Upper lobe of right lung (tissue), 1 donor: ENCODE results near the gene PTPRA. TPM values are rescaled to one million over a fixed set of nuclear protein-coding genes. Genes with fewer than 3 reads are reported as not detected.

Experiments
- ATAC-seq: fragments of 200-7000 bp; cut with Tn5 transposase; one replicate; pipeline ENCODE4 v1.9.1; 2020; ENCODE audit warnings: mild to moderate bottlenecking, moderate library complexity
- DNase-seq: peaks from one replicate; pipeline ENCODE4 v3.0.0-alpha.2; 2020
- H3K27ac ChIP-seq: fragments of 200-600 bp; one replicate; pipeline ENCODE4 v1.8.0; 2022
- H3K27me3 ChIP-seq: fragments of 200-600 bp; one replicate; pipeline ENCODE4 v1.8.0; 2022; ENCODE audit warnings: mild to moderate bottlenecking
- H3K36me3 ChIP-seq: fragments of 200-600 bp; one replicate; pipeline ENCODE4 v1.8.0; 2022
- H3K4me1 ChIP-seq: fragments of 200-600 bp; one replicate; pipeline ENCODE4 v1.8.0; 2022
- H3K4me3 ChIP-seq: fragments of 200-600 bp; one replicate; pipeline ENCODE4 v1.8.0; 2022; ENCODE audit warnings: mild to moderate bottlenecking
- H3K9me3 ChIP-seq: fragments of 200-600 bp; one replicate; pipeline ENCODE4 v1.8.0; 2022
- intact Hi-C: fragments of 100-400 bp; cut with DNase I; formaldehyde crosslinking; loops from one replicate; pipeline ENCODE4 v1.11.0; 2022
- total RNA-seq: library from RNA; stranded (reverse); fragmentation: NEBNext Ultra II Directional; extraction: Animal tissue kit (Norgen Biotek cat#: 25700); gene quantifications from one replicate; pipeline ENCODE4 v1.2.1, GENCODE V29; 2021
- TF ChIP-seq, protein P1 (sequence below): fragments of 200-600 bp; IDR thresholded peaks from one replicate; pipeline ENCODE4 v1.8.0; 2022; ENCODE audit warnings: antibody characterized with exemption
- donor health status: DM: no; HTN: yes; CAD: no; lungs with severe emphysema.

The PTPRA gene
- total RNA-seq, 1 donor from 2014 or later, result 69.6 TPM

- no peaks in the 10 kb centered on the region for H3K36me3 ChIP-seq
- H3K27ac ChIP-seq, result no peak overlapping the region
- intact Hi-C loops, result no loop called here
- peaks cover 31% of the 10 kb centered on the region for H3K27me3 ChIP-seq
- H3K4me3 ChIP-seq, result no peak overlapping the region
- TF ChIP-seq, protein P1, sequence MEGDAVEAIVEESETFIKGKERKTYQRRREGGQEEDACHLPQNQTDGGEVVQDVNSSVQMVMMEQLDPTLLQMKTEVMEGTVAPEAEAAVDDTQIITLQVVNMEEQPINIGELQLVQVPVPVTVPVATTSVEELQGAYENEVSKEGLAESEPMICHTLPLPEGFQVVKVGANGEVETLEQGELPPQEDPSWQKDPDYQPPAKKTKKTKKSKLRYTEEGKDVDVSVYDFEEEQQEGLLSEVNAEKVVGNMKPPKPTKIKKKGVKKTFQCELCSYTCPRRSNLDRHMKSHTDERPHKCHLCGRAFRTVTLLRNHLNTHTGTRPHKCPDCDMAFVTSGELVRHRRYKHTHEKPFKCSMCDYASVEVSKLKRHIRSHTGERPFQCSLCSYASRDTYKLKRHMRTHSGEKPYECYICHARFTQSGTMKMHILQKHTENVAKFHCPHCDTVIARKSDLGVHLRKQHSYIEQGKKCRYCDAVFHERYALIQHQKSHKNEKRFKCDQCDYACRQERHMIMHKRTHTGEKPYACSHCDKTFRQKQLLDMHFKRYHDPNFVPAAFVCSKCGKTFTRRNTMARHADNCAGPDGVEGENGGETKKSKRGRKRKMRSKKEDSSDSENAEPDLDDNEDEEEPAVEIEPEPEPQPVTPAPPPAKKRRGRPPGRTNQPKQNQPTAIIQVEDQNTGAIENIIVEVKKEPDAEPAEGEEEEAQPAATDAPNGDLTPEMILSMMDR, result no peak
- no peaks in the 10 kb centered on the region for H3K9me3 ChIP-seq
- no peak for DNase-seq
- H3K4me1 ChIP-seq, result peaks cover 11% of the 10 kb centered on the region
- peak; percentile 13 for ATAC-seq
Observed at GRCh38 chr20:3080939-3081388, 207.7 kb downstream of the PTPRA start.

GRCh38 chr20:3081641-3082040, 208.4 kb downstream of the PTPRA start:
- peaks cover 11% of the 10 kb centered on the region for H3K4me1 ChIP-seq
- no peaks in the 10 kb centered on the region for H3K9me3 ChIP-seq
- H3K36me3 ChIP-seq, result no peaks in the 10 kb centered on the region
- intact Hi-C loops, result no loop called here
- ATAC-seq (no peak), DNase-seq (no peak)
- no peak overlapping the region for H3K27ac ChIP-seq
- peaks cover 31% of the 10 kb centered on the region for H3K27me3 ChIP-seq
- H3K4me3 ChIP-seq, result no peak overlapping the region
- TF ChIP-seq, protein P1, result no peak

- Histone ChIP-seq H3K4me3 (no peak overlapping the region), H3K36me3 (no peaks in the 10 kb centered on the region), H3K27me3 (peaks cover 31% of the 10 kb centered on the region), H3K27ac (no peak overlapping the region), H3K4me1 (peaks cover 11% of the 10 kb centered on the region), H3K9me3 (no peaks in the 10 kb centered on the region)
- TF ChIP-seq, protein P1, result no peak
- ATAC-seq, result peak; percentile 37
- no peak for DNase-seq
- intact Hi-C loops, result no loop called here
Observed at GRCh38 chr20:3082306-3082951, 209.1 kb downstream of the PTPRA start.

DNA sequence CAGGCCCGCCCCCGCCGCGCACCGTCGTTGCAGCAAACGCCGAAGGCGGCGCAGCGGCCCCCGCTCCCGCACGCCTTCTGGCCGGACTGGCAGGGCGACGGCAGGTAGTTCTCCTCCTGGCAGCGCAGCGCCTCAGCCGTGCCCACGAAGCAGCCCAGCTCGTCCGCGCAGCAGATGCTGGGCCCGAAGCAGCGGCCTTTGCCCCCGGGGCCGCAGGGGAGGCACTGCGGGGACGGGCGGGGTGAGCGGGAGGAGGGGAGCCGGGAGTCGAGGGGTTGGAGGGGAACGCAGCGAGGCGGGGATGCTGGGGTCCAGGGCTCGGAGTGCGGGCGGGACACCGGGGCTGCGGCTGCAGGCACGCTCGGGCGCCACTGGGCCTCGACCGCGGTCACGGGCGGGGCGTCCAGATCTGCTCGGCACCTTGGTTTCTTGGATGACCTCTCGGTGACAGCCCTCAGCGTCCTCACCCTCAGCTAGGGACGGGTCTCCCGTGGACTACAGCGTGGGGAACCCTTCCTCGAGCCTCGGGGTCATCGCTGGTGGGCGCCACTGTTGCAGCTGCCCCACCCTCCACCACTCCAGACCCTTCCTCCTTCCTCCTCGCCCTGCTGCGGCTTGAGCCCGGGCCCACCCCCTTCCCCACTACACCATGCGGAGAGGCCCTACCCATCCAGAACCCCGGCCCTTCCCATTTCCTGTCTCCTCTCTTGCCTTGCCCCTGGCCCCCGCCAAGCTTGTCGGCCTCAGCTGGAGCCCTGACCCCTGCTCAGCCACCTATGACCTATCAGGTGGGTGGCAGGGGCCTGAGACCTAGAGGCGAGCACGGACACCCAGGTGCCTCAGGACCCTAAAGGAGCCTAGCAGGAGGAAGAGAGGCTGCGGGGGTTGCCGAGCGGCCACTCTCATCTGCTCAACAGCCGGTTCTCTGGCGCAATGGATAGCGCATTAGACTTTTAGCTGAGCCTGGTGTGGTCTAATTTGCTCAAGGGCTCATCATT, 210.0 kb downstream of the PTPRA start:
- Histone ChIP-seq H3K9me3 (no peaks in the 10 kb centered on the region), H3K4me1 (peaks cover 11% of the 10 kb centered on the region), H3K36me3 (no peaks in the 10 kb centered on the region), H3K4me3 (peak overlapping the region; percentile 25), H3K27ac (no peak overlapping the region), H3K27me3 (peaks cover 31% of the 10 kb centered on the region)
- intact Hi-C loops, result no loop called here
- DNase-seq, result no peak
- TF ChIP-seq, protein P1, result no peak
- ATAC-seq, result peak; percentile 34

GRCh38 chr20:3084283-3084985, 211.2 kb downstream of the PTPRA start, which contains the start of gene AVP:
AVP (minus strand) TSS chr20:3084724; CDS start chr20:3084674, 50 bp downstream.
- no peak within 1 kb of the TSS for H3K4me3 ChIP-seq
- intact Hi-C loops, result no loop called here
- no peak for DNase-seq
- H3K27me3 ChIP-seq, result peaks cover 31% of the 10 kb centered on the region
- peaks cover 11% of the 10 kb centered on the region for H3K4me1 ChIP-seq
- no peaks in the 10 kb centered on the region for H3K36me3 ChIP-seq
- peak; percentile 20 for ATAC-seq
- TF ChIP-seq, protein P1, result no peak
- no peaks in the 10 kb centered on the region for H3K9me3 ChIP-seq
- no peak within 1 kb of the TSS for H3K27ac ChIP-seq
